ENCODE data around the gene NVL. TPM values are rescaled to one million over a fixed set of nuclear protein-coding genes. Genes with fewer than 3 reads are reported as not detected.

Gene NVL
- total and polyA plus RNA-seq, 2 of the 8 experiments (the other 6 are each of a cell fraction or from before 2014, with no cell fraction given) = 22.7 to 45.8 TPM

- Histone ChIP-seq H3K4me1 (replicated peaks in 1 of 4; ENCODE audit: control insufficient read depth in 3 of 4, insufficient read depth in 4 of 4, low read length in 3 of 4) (peaks cover 0 to 7% (median 2%) of the 10 kb centered on the region in 4 experiments; a peak in 2 of 7 replicates), H3K27me3 (replicated peaks in 1 of 4; ENCODE audit: control insufficient read depth in 3 of 4, extremely low read depth in 1 of 4, insufficient read depth in 3 of 4, low read length in 3 of 4) (no peaks in the 10 kb centered on the region), H3K9ac (replicated peaks in 1 of 4; ENCODE audit: extremely low read depth in 1 of 4, low read depth in 3 of 4, low read length in 3 of 4) (no peak overlapping the region), H3K23me2 (ENCODE audit: low read depth, low read length) (no peaks in the 10 kb centered on the region), H2BK120ac (replicated peaks; ENCODE audit: low read depth, low read length) (no peak overlapping the region), H3K27ac (ENCODE audit: low read depth, low read length) (no peak overlapping the region), H2AK5ac (ENCODE audit: low read depth, low read length) (no peak overlapping the region), H2BK12ac (ENCODE audit: low read depth, low read length) (no peak overlapping the region), H3K79me1 (ENCODE audit: low read depth, low read length) (no peaks in the 10 kb centered on the region), H3K79me2 (ENCODE audit: control insufficient read depth in 1 of 2, insufficient read depth in 2 of 2, low read length in 2 of 2) (no peaks in the 10 kb centered on the region), H3K4me3 (ENCODE audit: extremely low read depth in 1 of 4, insufficient read depth in 2 of 4, low read depth in 3 of 4, low read length in 4 of 4) (no peak overlapping the region), H4K20me1 (replicated peaks in 1 of 2; ENCODE audit: control insufficient read depth in 1 of 2, insufficient read depth in 2 of 2, low read length in 2 of 2) (no peaks in the 10 kb centered on the region), H2BK15ac (ENCODE audit: low read length) (no peak overlapping the region), H3K4me2 (ENCODE audit: insufficient read depth in 1 of 2, low read depth in 2 of 2, low read length in 2 of 2) (no peak overlapping the region), H3K18ac (ENCODE audit: extremely low read depth, low read length) (no peak overlapping the region), H3K14ac (ENCODE audit: insufficient read length) (no peak overlapping the region), H2BK5ac (ENCODE audit: low read depth, low read length) (no peak overlapping the region), H3K56ac (replicated peaks; ENCODE audit: insufficient read length, low read depth, low read length) (no peak overlapping the region), H4K8ac (ENCODE audit: extremely low read depth, insufficient read depth, low read length) (no peak overlapping the region), H3K36me3 (ENCODE audit: control insufficient read depth in 2 of 4, insufficient read depth in 4 of 4, low read length in 3 of 4) (no peaks in the 10 kb centered on the region), H4K91ac (replicated peaks; ENCODE audit: insufficient read length, low read length) (no peak overlapping the region), H2AFZ (ENCODE audit: low read length) (no peak overlapping the region), H3K9me3 (ENCODE audit: insufficient read depth in 2 of 2, low read depth in 1 of 2, low read length in 1 of 2) (no peaks in the 10 kb centered on the region; a peak in 1 of 4 replicates), H3K4ac (replicated peaks; ENCODE audit: insufficient read length, low read depth, low read length) (no peak overlapping the region), H3K23ac (ENCODE audit: insufficient read length) (no peak overlapping the region), H4K5ac (ENCODE audit: insufficient read length, low read depth, low read length) (no peak overlapping the region), H2BK20ac (ENCODE audit: low read length) (no peak overlapping the region)
- DNase-seq (ENCODE audit: low read depth in 1 of 2, low spot score in 2 of 2) (no peak), FAIRE-seq (no peak)
- WGBS, 2 experiments (ENCODE audit: extremely low coverage in 1 of 2, insufficient coverage in 1 of 2, insufficient read length in 1 of 2, insufficient replicate concordance in 2 of 2, low coverage in 1 of 2, low lambda C conversion rate in 2 of 2, missing lambda C conversion rate in 1 of 2) = 92% methylated on average over 7 of the region's 7 CpGs; no CpG with 5 or more reads in 1 of the 2 experiments
- ChIA-PET POLR2A (ENCODE audit: partially characterized antibody) (interaction anchor here (1.3 to 1.4 kb wide), 2 partner anchors 17 to 18 kb away, joined by 3 to 4 read pairs; no protein-coding TSS in a partner anchor), CTCF (ENCODE audit: partially characterized antibody) (no interaction called here)
- TF ChIP-seq SIX5 (IDR thresholded peaks at IDR 0.05; ENCODE audit: low read depth, low read length) (no peak), PHF8 (conservative IDR thresholded peaks at IDR 0.05; ENCODE audit: low read depth, low read length) (no peak), ZNF274 (IDR thresholded peaks at IDR 0.05; ENCODE audit: borderline replicate concordance, extremely low read depth, low read length) (no peak), HDAC2 (IDR thresholded peaks at IDR 0.05; ENCODE audit: borderline replicate concordance in 1 of 2, low read depth in 2 of 2, low read length in 2 of 2) (no peak), EP300 (IDR thresholded peaks at IDR 0.05; ENCODE audit: borderline replicate concordance in 1 of 2, low read depth in 2 of 2, low read length in 2 of 2) (no peak), MAFK (IDR thresholded peaks at IDR 0.05; ENCODE audit: low read depth, low read length) (no peak), TEAD4 (IDR thresholded peaks at IDR 0.05; ENCODE audit: low read depth, low read length) (no peak), SP4 (IDR thresholded peaks at IDR 0.05; ENCODE audit: low read length) (no peak), SP1 (IDR thresholded peaks at IDR 0.05; ENCODE audit: low read depth, low read length) (no peak), CHD1 (IDR thresholded peaks at IDR 0.05; ENCODE audit: low read depth, low read length) (no peak), ASH2L (IDR thresholded peaks at IDR 0.05; ENCODE audit: low read length) (no peak)
These were observed 110.3 kb downstream of the NVL start for GRCh38 chr1:224219612-224220059.

Measured in H1 (cell line).